Spleen (tissue), 7 donors: ENCODE measurements around the gene ALCAM.

ENCODE experiments used
- POLR2AphosphoS5 ChIP-seq, 3 donors: sonication (generic); formaldehyde crosslinking; IDR thresholded peaks; one replicate each; pipeline ENCODE4 v1.5.1; 2017; ENCODE audit warnings: antibody characterized with exemption in 3 of 3
- TF ChIP-seq, protein P1 (sequence below), 11 experiments: fragments of 200-600 bp in 7 of 11; fragments of 450-650 bp in 4 of 11; sonication (generic) in 4 of 11; IDR thresholded peaks in 8 of 11; conservative IDR thresholded peaks in 3 of 11; 1 replicate in 7 of 11; 2 replicates in 4 of 11; pipeline versions ENCODE4 v1.4.0 to v1.8.0; 2016 to 2021; ENCODE audit warnings: antibody characterized with exemption in 11 of 11, inconsistent platforms in 4 of 11, mild to moderate bottlenecking in 1 of 11
- donor health status: DM: no; HTN: no; CAD: no; lungs with moderate emphysema.
- donor health status: DM: no; HTN: no; CAD: no.
- donor health status: DM: no; HTN: no; CAD: no.

DNA sequence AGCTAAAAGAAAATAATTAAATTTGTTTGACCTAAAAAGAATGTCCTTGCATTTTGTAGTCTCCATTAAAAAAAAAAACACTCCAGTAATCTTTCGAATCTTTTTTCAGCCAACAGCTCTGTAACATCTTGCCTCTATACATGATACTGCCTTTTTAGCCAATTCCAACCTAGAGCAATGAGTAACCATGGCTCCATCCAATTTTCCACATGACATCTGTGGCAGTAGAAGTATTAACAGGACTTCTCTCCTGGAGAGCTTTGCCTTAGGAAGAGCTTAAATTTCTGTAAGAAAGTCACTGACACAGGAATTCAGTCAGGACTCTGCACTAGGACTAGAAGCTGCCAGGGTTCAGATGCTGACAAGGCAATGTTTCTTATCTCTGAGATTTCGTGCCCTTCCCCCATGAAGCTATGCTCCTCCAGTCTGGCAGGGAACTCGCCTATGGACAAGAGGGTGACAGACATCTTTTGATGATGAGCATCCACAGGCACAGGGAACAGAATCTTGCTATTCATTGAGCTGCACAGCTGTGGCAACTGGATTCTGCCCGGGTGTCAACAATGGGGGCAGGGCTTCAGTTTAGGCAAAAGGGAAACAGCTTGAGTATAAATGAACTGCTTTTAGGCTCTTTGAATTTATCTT lies 81.8 kb downstream of the ALCAM start:
- TF ChIP-seq, protein P1, sequence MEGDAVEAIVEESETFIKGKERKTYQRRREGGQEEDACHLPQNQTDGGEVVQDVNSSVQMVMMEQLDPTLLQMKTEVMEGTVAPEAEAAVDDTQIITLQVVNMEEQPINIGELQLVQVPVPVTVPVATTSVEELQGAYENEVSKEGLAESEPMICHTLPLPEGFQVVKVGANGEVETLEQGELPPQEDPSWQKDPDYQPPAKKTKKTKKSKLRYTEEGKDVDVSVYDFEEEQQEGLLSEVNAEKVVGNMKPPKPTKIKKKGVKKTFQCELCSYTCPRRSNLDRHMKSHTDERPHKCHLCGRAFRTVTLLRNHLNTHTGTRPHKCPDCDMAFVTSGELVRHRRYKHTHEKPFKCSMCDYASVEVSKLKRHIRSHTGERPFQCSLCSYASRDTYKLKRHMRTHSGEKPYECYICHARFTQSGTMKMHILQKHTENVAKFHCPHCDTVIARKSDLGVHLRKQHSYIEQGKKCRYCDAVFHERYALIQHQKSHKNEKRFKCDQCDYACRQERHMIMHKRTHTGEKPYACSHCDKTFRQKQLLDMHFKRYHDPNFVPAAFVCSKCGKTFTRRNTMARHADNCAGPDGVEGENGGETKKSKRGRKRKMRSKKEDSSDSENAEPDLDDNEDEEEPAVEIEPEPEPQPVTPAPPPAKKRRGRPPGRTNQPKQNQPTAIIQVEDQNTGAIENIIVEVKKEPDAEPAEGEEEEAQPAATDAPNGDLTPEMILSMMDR (IDR thresholded peaks at IDR 0.05 in 8 of 11, conservative IDR thresholded peaks at IDR 0.05 in 3 of 11) = no peak
- no peak for TF ChIP-seq POLR2AphosphoS5 (IDR thresholded peaks at IDR 0.05)
